ENCODE measurements around the gene TECTB.

- no peak for TF ChIP-seq CTCF (IDR thresholded peaks at IDR 0.05 in 4 of 5, conservative IDR thresholded peaks at IDR 0.05 in 1 of 5)
- no peak for TF ChIP-seq POLR2A (IDR thresholded peaks at IDR 0.05)
Observed at GRCh38 chr10:112288486-112288885, 5.3 kb downstream of the TECTB start.
